Tibial nerve (tissue), 3 donors: ENCODE data around the gene HOXA5.

ENCODE experiments used
- POLR2A ChIP-seq, 2 donors: fragments of 450-650 bp; IDR thresholded peaks; one replicate each; pipeline ENCODE4 v1.6.1; 2017; ENCODE audit warnings: antibody characterized with exemption in 2 of 2, mild to moderate bottlenecking in 2 of 2, moderate library complexity in 2 of 2
- TF ChIP-seq, protein P1 (sequence below), 5 experiments: fragments of 200-600 bp in 3 of 5; fragments of 450-650 bp in 2 of 5; sonication (generic) in 3 of 5; IDR thresholded peaks; one replicate each; pipeline ENCODE4 v1.5.1; 2016 to 2019; ENCODE audit warnings: antibody characterized with exemption in 5 of 5, mild to moderate bottlenecking in 3 of 5, moderate library complexity in 2 of 5

DNA sequence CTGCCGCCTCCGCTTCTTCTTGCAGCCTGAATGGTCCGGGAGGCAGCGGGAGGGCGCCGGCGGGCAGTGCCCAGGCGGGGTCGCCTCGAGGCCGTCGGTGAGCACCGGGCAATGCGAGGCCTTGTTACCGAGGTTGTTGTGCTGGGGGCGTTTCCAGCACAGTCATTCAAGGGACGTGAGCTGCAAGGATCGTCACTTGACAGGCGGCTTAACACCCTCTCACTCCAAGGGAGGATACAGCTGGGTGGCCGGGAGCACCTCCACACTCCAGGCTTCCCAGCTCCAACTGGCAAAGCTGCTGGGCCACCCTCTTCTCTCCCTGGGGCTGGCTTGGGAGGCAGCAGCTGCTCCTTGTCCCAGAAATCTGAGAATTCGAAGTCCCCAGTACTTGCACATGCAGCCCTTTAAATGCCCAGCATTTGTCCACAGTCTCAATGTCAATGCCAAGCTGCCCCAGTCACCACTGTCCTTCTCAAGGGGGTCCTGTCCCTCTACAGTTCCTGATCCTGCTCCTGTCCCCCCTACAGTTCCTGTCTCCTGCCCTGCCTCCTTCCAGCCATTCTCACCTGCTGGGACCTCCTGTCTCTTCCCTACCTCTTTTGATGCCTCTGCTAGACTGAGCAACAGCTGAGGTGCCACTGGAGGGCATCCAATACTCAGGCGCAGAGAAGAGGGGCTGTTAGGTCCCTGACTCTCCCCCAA, 46.0 kb upstream of the HOXA5 start:
- no peak for TF ChIP-seq POLR2A (IDR thresholded peaks at IDR 0.05)
- TF ChIP-seq, protein P1, sequence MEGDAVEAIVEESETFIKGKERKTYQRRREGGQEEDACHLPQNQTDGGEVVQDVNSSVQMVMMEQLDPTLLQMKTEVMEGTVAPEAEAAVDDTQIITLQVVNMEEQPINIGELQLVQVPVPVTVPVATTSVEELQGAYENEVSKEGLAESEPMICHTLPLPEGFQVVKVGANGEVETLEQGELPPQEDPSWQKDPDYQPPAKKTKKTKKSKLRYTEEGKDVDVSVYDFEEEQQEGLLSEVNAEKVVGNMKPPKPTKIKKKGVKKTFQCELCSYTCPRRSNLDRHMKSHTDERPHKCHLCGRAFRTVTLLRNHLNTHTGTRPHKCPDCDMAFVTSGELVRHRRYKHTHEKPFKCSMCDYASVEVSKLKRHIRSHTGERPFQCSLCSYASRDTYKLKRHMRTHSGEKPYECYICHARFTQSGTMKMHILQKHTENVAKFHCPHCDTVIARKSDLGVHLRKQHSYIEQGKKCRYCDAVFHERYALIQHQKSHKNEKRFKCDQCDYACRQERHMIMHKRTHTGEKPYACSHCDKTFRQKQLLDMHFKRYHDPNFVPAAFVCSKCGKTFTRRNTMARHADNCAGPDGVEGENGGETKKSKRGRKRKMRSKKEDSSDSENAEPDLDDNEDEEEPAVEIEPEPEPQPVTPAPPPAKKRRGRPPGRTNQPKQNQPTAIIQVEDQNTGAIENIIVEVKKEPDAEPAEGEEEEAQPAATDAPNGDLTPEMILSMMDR (IDR thresholded peaks at IDR 0.05), result no peak
